NT2/D1 (cell line): ENCODE measurements around the gene DOCK8.

Experiments
- SUZ12 ChIP-seq: IDR thresholded peaks from 2 replicates; pipeline ENCODE4 v1.6.1; 2011; ENCODE audit not compliant: insufficient read length, insufficient read depth; ENCODE audit errors: extremely low read depth
- YY1 ChIP-seq: IDR thresholded peaks from 2 replicates; pipeline ENCODE4 v1.6.1; 2011; ENCODE audit not compliant: insufficient read length, insufficient read depth

- no peak for TF ChIP-seq YY1
- no peak for TF ChIP-seq SUZ12
Measured at GRCh38 chr9:346111-346571, 131.5 kb downstream of the DOCK8 start.
